Measurements from ENCODE around the gene XYLT1.

Gene XYLT1

DNA sequence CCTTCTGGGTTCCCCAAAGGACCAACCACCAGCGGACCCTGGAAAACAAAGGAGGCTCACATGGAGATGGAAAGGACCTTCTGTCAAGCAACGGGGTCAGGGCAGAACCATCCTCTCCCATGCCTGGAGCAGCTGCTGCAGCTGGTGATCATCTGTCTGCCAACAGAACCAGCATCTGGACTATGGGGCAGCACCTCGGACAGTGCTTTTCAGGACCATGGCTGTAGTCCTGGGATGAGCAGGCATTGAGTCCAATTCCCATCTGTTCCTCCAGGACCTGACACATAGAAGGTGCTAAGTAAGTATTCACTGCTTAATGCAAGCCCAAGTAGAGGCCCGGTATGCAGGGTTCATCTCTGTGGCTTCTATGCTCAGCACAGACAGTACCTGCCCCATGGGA is 304.7 kb downstream of the XYLT1 start:
- DNase-seq, result no peak

DNA sequence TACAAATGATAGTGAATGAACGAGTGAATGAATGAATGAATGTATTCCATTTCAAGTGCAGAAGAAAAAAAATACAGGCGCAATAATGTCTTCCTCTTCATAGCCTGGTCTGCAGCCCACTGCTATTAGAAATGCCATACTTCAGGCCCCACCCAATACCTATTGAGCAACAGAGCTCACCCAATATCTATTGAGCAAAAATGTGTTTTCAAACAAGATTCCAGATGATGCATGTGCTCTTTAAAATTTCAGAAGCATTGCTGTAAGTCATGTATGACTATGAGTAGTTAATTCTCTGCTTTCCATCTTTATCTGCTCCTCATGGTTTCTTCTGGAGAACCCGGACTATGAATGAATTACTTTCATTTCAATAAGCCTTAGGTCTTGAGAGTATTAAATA is 308.2 kb downstream of the XYLT1 start:
- DNase-seq, result no peak

DNA sequence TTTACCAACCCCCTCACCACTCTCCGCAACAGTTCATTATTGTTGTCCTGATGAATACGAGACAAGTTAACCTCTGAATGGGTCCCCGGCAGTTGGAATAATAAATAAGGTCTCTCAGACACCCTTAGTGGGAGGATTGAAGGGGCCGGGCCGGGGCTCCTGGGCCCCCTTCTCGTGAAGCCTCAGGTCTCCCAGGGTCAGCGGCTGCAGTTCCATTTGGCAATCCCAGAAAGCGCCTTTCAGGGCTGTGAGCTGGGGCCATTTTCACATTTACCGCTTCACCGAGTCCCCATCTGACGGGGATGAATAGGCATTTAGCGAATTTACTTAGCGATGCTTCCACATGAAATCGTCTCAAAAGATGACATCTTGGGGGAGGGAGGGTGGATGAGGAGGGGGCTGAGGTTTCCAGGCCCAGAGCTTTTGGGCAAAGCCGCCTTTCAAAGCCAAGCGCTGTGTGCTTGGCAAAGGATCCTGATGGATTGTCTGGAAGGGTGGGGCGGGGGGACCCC is 309.8 kb downstream of the XYLT1 start:
- DNase-seq, result no peak

DNA sequence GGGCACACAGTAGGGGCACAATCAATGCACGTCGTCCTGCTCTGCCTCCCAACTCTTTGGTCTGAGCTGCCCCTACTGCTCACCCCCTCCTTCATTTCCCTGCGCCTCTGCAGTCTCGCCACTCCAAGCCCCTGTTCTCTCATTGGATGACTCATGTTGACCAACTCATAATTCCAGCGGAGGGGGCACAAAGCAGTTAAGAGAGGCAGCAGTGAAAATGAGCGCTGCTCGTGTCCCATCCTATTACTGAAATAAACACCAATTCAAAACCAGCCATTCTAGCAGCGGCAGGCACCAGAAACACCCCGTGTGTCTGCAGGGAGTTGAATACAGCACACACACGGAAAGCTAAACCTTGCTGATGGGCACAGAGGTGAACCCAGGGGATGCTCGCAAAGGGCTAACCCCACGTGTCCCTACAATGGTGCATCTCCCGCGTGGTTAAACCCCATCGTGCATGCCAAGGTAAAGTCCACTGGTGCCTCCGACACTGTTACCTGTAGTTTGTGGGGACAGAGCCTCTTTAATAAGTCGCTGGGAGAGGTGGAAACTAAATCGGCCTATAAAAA is 310.4 kb downstream of the XYLT1 start:
- no peak for DNase-seq

DNA sequence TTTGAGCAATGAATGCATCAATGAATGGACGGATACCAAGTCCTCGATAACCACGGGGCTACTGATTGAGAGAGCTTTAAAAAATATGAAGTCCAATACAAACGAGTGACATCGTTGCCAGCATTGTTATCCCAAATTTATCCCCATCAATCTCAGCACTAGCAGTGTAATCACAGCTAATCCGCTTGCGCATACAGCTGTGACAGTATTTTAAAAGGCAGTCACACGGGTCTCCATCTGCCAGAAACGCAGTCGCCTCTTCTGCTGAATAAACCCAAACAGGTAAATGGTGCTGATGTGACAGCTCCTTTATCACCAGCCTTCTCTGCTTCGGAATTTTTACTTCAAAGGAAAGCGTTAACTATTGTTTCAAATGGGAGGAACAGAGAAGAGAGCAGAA is 311.1 kb downstream of the XYLT1 start:
- DNase-seq, result no peak

DNA sequence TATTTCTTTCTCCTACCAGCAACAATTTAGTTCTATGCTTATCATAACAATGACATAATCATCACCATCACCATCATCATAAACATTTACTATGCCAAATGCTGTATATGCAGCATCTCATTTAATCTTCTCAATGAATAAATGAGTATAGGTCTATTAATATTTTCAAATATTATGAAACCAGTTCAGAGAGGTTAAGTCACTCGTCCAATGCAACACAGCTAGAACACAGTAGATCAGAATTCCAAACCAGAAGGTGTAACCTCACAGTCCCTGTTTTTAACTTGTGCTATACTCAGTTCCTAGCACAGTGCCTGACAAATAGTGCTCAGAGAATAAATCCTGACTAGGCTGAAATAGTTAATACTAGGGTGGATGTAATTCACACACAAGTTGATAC is 314.8 kb downstream of the XYLT1 start:
- no peak for DNase-seq

DNA sequence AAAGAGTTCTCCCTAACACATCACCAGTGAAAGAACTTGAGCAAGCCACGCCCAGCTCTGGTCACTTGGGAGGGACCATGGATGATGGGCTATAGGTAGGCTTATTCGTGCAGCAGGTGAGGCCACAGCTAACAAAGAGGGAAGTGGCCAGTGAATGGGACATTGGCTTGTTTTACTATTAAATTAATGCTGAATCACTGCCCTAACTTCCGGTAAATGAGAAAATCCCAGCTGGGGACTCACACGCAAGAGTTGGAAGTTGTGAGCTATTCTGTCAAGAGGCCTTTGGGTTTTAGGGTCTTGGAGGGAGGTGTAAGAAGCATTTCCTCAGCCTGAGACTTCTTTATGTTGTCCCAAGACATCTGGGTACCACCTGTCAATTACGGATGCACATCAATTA is 315.3 kb downstream of the XYLT1 start:
- no peak for DNase-seq

DNA sequence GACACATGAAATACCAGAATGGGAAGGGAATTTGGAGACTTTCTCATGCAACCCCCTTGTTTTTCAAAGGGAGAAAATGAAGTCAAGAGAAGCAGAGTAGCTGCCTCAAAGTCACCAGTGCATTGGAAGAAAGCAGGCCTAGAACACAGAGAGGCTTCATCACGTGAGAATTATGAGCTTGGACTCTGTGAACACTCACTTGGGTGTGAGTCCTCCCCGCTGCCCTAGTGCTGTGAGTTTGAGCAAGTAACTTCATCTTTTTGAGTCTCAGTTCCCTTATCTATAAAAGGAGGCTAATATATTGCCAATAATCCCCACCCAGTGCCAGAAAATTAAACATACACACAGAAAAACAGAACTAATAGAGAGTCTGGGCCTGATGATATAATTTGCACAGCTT is 315.8 kb downstream of the XYLT1 start:
- DNase-seq, result no peak

DNA sequence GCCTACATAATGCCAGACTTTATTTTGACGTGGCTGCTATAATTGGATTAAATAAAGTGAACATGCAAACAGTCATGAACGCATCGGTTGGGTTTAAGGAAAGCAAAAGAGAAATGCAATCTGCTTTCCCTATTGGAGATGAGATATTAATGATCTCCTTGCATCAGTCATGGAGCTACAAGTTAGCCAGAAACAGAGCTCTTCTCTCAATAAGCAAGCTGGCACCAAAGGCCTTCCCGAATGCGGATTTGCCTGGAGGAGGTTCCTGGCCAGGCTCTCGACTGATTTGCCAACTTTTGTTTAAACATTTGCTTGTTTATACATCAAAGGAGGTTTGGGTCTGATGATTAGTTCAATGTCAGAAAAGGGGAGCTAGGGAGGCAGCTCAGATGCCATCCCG is 318.4 kb downstream of the XYLT1 start:
- no peak for DNase-seq

DNA sequence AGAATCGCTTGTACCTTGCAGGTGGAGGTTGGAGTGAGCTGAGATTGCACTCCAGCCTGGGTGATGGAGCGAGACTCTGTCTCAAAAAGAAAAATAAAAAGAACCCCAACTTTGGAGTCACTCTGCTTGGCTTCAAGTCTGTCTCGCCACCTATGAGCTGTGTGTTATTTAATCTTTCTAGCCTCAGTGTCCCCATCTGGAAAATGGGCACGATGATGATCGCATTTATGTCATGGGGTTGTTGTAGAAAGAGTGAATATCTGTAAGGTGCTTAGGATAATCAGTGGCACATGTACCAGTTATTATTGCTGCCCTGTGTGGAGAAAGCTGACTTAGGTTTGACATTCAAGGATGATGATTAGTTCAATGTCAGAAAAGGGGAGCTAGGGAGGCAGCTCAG is 319.4 kb downstream of the XYLT1 start:
- DNase-seq, result no peak

DNA sequence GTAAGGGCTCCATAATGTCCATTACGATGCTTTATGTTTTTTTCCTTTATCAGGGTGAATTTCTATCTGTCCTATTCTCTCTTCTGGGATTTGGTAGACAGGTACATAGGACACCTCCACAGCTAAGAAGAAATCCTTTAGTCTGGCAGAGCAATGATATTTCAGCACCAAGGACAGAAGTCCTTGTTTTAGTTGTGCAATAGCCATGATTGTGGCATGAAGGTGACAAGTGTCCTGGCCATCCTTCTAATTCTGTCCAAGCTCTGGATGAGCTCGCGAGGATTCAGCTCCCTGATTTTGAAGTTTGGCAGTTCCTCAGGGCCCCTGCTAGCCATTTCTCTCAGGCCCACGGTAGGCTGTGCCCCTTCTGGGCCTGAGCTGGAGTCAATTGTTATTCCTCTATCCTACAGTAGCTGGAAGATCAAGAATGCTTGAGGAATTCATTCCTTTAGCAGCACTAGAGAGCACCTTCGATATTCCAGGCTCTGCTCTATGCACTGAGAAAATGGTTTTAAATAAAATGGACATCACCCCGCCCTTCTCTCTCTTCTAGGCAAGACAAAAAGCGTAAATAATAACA is 320.8 kb downstream of the XYLT1 start:
- DNase-seq, result no peak

DNA sequence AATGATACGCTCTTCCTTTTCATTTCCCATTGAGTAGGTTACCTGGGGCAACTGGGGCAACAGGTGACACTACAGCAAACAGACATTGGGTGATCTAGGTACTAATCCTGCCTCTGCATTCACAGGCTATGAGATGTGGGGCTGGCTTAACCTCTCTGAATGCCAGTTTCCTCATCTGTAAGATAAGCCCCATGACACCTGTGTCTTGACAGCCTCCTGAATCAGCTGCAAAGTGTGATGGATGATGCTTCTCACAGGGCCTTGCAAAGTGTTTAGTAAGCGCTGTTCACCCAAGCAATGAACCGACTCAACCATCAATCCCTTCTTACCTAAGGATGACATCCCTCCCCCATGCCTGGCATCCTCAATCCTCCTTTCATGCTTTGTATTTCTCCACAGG is 322.8 kb downstream of the XYLT1 start:
- no peak for DNase-seq

DNA sequence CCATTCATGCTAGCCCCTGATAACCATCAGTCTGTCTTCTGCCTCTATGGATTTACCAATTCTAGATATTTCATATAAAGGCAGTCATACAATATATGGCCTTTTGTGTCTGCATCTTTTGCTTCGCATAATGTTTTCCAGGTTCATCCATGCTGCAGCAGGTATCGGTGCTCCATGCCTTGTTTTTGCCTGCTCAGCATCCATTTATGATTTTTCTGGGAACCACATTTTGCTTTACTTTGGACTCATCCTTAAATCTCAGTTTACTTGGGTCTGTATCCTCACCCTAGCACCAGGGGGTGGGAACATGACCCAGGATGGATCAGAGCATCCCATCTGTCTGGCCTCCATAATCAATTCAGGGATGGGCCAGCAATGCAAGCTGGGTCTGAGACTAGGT is 325.7 kb downstream of the XYLT1 start:
- DNase-seq, result no peak

DNA sequence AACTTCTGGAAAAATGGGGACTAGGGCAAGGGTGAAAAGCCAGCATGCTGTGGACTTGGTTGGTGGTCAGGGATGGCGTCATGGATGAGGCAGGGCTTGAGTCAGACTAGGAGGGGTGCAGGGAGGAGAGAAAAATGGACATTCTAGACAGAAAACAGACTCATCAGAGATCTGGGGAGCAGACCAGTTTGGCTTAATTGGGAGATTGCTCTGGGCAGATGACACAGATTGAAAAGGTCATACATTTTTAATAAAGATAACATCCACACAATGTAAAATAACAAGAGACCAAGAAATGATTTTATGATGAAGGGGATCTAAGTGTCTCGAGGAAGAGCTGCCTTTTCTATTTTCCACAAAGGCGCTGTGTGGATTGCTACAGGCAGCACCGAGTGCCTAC is 326.3 kb downstream of the XYLT1 start:
- DNase-seq, result no peak

DNA sequence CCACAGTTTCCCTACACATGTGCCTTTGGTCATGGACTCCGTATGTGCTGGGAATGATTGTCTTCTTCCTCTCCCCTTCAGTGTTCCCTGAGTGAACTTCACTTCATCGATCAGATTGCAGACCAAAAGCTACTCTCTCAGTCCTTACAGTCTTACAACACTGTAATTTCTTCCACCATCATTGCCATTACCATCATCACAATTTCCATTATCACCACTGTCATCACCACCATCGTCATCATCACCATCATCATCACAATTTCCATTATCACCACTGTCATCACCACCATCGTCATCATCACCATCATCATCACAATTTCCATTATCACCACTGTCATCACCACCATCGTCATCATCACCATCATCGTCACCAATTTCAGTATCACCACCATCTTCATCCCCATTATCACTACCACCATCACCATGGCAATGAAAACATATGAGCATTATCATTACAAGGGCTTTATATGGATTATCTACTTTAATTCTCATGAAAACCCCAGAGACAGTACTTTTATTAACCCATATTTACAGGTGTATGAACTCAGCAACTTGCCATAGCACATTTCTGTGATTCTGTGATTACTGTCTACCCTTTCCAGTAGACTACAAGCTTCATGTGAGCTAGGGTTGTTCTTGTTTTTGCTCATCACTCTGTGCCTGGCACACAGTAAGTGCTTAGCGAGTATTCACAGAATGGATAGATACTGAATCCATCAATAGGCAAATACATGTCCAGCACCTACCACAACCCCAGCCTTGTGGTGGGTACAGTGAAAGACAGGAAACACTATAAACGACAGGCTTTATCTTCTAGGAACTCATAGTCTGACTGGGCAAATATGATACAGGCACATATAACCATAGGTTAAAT is 327.0 kb downstream of the XYLT1 start:
- DNase-seq, result no peak

DNA sequence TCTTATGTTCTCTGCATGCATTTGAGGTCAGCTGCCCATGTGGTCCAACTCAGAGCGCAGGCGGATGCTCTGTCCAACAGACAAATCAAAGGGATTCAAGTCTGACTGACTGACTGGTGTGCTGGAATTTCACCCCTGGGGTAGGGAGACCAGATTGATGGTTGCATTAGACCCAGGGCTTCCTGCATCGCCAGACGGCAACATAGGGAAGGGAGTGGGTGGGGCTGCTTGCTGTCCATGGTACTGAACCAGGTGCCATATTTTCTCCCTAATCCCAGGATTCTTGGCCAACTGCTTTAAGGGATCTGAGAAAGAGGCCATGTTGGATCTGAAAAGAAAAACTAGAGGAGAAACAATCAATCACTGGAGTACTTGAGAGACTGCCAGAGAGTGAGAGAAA is 332.0 kb downstream of the XYLT1 start:
- no peak for DNase-seq

DNA sequence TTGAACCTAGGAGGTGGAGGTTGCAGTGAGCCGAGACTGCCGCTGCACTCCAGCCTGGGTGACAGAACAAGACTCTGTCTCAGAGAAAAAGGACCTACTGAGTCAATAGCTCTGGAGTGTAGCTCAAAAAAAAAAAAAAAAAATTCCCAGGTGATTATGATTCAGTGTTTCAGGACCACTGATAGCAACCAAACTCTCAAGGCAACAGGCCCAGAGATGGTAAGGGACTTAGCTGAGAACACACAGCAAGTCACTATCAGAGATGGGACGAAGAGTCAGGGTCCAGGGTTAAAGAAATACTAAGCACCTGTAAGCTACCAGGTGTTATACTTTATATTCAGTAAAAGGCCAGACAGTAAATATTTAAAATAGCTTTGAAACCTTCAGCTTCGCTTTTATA is 335.3 kb downstream of the XYLT1 start:
- DNase-seq, result no peak

DNA sequence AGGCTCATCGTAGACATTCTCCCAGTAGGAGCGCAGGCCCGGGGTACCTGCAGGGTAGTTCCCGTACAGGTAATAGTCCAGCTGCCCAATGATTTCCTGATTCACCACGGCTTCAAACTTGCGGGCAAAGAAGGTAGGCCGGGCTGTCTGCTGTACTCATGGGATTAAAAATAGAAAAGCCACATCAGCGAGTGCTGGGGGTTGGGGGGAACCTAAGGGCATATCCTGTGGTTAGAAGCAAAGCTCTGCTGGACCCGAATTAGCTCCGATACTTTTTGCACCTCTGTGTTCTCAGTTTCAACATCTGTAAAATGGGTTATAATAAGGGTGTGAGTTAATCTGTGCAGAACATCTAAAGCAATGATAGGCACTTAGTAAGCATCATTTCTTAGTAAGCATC is 336.2 kb downstream of the XYLT1 start:
- DNase-seq, result no peak

DNA sequence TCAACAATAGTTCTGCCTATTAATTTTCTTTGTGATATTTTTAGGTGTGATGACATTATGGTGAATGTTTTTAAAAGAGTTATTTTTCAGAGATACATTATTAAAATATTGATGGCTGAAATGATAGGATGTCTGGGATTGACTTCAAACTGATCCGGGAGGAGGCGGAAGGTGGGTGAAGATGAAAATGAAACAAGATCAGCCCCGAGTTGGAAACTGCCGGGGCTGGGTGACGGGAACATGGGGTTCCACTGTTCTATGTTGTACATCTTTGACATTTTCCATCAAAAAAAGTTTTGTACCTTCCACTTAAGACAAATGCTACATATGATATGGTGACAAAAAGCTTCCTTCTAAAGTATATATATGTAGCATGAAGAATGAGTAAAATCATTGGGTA is 336.9 kb downstream of the XYLT1 start:
- DNase-seq, result no peak

DNA sequence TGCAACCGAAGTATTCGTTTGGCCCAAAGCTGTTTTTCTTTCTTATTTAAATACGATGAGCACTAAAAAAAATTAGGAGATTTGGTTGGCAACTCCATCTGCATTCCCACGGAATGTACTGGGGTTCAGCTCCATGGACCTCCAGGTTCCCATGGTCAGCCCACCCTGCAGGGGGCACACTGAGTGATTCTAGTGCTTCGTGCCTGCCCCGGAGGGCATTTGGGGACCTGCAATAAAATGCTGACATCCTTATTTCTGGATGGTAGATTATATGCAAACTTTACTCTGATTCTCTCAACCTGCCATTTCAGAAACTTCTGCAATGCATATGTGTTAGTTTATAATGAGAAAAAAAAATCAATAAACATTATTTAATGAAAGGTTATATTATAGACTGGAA is 339.4 kb downstream of the XYLT1 start:
- DNase-seq, result no peak

DNA sequence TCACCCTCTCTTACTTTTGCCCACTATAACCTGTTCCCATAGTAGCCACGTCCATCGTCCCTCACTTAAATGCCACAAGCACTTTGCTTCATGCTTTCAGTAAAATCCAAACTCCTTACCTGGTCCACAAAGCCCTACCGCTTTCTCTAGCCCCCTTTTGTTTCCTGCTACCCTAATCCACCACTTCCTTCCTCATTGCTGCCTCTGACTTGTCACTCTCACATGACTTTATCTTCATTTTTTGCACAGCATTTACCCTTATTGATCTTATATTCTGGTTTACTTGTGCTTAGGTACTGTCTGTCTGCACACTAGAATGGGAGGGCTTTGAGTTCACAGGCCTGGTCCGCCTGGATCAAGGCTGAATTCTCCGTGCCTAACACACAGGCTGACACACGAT is 340.0 kb downstream of the XYLT1 start:
- no peak for DNase-seq

DNA sequence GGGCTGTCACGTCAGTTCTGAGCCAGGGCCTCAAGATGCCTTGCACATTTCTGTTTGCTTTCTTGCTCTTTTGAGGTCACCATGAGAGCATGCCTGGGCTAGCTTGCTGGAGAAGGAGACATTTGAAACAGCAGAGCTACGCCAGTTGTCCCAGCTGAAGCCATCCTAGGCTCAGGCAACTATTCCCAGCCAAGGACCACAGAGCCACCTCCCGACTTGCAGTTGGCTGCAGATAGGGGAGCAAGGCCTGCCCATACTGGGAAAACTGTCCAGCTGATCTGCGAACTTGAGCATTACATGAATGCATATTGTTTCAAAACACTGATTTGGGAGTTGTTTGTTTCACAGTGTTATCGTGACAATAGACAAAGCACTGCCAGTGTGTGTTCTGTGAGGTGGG is 340.8 kb downstream of the XYLT1 start:
- no peak for DNase-seq

DNA sequence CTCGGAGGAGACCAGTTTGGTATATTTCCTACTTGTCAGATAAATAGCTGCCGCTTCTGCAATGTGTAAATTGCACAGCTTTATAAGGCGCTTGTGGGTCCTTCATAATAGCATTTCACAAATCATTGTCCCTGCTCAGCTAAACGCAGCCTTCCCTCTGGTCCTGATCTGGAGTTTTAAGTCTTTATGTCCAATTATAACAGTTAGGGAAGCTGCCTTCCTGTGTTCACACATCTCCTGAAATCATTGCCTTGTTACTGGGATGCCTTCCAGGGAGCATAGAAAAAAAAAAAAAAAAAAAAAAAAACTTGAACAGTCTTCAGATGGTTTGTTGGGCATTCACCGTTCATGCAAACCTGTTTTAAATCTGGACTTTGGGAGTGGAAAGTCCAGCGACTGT is 342.0 kb downstream of the XYLT1 start:
- DNase-seq, result no peak

DNA sequence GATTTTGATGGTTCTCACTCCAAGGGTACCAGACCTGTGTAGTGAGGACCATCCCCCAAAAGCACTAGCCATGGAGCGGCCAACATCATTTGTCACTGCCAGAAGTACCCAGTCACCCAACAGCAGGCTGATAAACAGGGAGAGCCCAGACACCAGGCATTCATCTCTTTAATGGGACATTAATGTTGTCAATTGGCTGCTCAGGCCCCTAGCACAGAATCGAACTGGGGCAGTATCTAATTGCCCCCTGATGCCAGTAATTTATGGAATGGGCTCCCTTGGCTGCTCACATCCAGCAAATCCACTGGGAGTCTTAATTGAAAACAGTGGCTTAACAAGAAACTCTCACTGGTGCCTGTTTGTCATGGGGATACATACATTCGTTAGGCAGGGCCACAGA is 344.6 kb downstream of the XYLT1 start:
- no peak for DNase-seq
